ENCODE results near the gene FHOD1. TPM values are rescaled to one million over a fixed set of nuclear protein-coding genes. Genes with fewer than 3 reads are reported as not detected.
A peak's percentile ranks its signal among the peaks of the same experiment; 100 is the strongest.

FHOD1 gene
- total and polyA plus RNA-seq, 12 donors = 16.6 to 148 (median 45.5) TPM

DNA sequence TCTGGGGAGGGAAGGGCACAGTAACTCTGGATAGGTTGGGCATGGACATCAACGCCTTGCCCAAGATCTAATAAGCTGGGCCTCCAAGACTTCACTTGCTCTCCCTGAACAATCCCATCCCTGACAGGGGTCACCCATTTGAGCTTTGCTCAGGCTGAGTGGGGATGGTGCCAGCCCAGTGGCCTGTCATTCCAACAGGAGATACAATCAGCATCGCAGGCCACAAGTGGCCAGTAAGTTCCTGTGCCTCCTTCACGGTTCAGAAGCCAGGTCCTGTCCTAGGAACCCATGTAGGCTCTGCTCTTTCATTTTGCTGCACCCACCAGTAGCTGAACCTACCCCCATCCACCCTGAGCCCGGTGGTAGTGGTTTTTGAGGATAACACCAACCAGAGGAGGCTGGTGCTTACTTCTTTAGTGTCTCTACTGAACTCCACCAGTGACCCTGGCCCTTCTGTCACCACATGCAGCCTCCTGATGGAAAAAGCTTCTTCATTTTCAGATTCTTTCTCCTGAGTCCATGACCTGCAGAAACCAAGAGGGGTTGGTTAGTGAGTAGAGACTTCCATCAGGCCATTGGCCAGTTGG lies 47.0 kb upstream of the FHOD1 start:
- H3K4me1 ChIP-seq (replicated peaks in 1 of 2) = no peaks in the 10 kb centered on the region
- no peak for DNase-seq
- H3K4me3 ChIP-seq = no peak overlapping the region
- no peak overlapping the region for H3K27ac ChIP-seq
- H3K36me3 ChIP-seq (replicated peaks in 1 of 2) = no peaks in the 10 kb centered on the region
- no peak for TF ChIP-seq CTCF (IDR thresholded peaks at IDR 0.05)
- no peak for TF ChIP-seq POLR2A (IDR thresholded peaks at IDR 0.05)
- WGBS, 4 donors = 89 to 96% (median 90%) methylated on average over 3 to 4 of the region's 4 CpGs
- no peaks in the 10 kb centered on the region for H3K9me3 ChIP-seq (replicated peaks in 1 of 3)
- H3K27me3 ChIP-seq = no peaks in the 10 kb centered on the region
- intact Hi-C loops (cut with DNase I) = no loop called here

GRCh38 chr16:67291461-67291860 lies 44.2 kb upstream of the FHOD1 start:
- TF ChIP-seq CTCF (IDR thresholded peaks at IDR 0.05) = no peak
- no peak for TF ChIP-seq POLR2A (IDR thresholded peaks at IDR 0.05)
- Histone ChIP-seq H3K27me3 (no peaks in the 10 kb centered on the region), H3K4me3 (no peak overlapping the region), H3K27ac (no peak overlapping the region), H3K4me1 (replicated peaks in 1 of 2) (no peaks in the 10 kb centered on the region), H3K9me3 (replicated peaks in 1 of 3) (no peaks in the 10 kb centered on the region), H3K36me3 (replicated peaks in 1 of 2) (no peaks in the 10 kb centered on the region)
- 66 to 92% (median 81%) methylated on average over 5 to 7 of the region's 7 CpGs for WGBS, 4 donors
- intact Hi-C loops (cut with DNase I) = no loop called here
- no peak for DNase-seq

- intact Hi-C loops (cut with DNase I) = no loop called here
- H3K4me1 ChIP-seq (replicated peaks in 1 of 2) = no peaks in the 10 kb centered on the region
- H3K4me3 ChIP-seq = no peak overlapping the region
- no peak overlapping the region for H3K27ac ChIP-seq
- TF ChIP-seq POLR2A (IDR thresholded peaks at IDR 0.05) (no peak), CTCF (IDR thresholded peaks at IDR 0.05) (no peak)
- WGBS, 4 donors = 95 to 96% (median 95%) methylated on average over 7 to 14 of the region's 14 CpGs
- no peak for DNase-seq
- no peaks in the 10 kb centered on the region for H3K36me3 ChIP-seq (replicated peaks in 1 of 2)
- no peaks in the 10 kb centered on the region for H3K27me3 ChIP-seq
- no peaks in the 10 kb centered on the region for H3K9me3 ChIP-seq (replicated peaks in 1 of 3)
These were observed 40.7 kb upstream of the FHOD1 start for GRCh38 chr16:67287960-67288359.

DNA sequence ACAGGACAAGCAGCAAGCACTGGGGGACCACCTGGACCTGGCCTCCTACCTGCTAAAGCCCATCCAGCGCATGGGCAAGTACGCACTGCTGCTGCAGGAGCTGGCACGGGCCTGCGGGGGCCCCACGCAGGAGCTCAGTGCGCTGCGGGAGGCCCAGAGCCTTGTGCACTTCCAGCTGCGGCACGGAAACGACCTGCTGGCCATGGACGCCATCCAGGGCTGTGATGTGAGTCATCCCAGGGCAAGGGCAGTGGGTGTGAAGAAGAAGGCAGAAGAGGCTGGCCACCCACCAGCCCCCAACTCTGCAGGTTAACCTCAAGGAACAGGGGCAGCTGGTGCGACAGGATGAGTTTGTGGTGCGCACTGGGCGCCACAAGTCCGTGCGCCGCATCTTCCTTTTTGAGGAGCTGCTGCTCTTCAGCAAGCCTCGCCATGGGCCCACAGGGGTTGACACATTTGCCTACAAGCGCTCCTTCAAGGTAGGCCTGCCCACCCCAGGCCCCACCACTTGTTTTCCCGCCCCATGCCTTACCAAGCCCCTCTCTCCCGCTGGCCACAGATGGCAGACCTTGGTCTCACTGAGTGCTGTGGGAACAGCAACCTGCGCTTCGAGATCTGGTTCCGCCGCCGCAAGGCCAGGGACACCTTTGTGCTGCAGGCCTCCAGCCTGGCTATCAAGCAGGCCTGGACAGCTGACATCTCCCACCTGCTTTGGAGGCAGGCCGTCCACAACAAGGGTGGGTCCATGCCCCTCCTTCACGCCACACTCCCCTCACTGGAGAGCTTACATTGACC lies 39.4 kb upstream of the FHOD1 start:
- TF ChIP-seq POLR2A (IDR thresholded peaks at IDR 0.05) (no peak), CTCF (IDR thresholded peaks at IDR 0.05) (no peak)
- Histone ChIP-seq H3K36me3 (replicated peaks in 1 of 2) (no peaks in the 10 kb centered on the region), H3K27ac (no peak overlapping the region), H3K27me3 (no peaks in the 10 kb centered on the region), H3K4me1 (replicated peaks in 1 of 2) (no peaks in the 10 kb centered on the region), H3K9me3 (replicated peaks in 1 of 3) (no peaks in the 10 kb centered on the region), H3K4me3 (no peak overlapping the region)
- DNase-seq = peak; percentile 48 to 75 (median 67)
- WGBS, 4 donors = 73 to 95% (median 80%) methylated on average over 15 to 28 of the region's 28 CpGs
- intact Hi-C loops (cut with DNase I) = no loop called here
